Right atrium auricular region (tissue), 2 donors: ENCODE data around the gene PICK1. TPM values are rescaled to one million over a fixed set of nuclear protein-coding genes. Genes with fewer than 3 reads are reported as not detected.

Experiments used
- DNase-seq: peaks from one replicate; pipeline ENCODE4 v3.0.0-alpha.2; 2019; ENCODE audit warnings: low spot score
- H3K27ac ChIP-seq, 2 donors: fragments of 200-600 bp; sonication (generic); 1 replicate in 1 of 2; 2 replicates in 1 of 2; pipeline ENCODE4 v1.5.1; 2016 to 2019
- H3K27me3 ChIP-seq, 2 donors: fragments of 200-600 bp; sonication (generic); one replicate each; pipeline versions ENCODE4 v1.5.1 to v1.6.0; 2017 to 2019
- H3K36me3 ChIP-seq: fragments of 200-600 bp; sonication (generic); one replicate; pipeline ENCODE4 v1.5.1; 2016
- H3K4me1 ChIP-seq, 2 donors: fragments of 200-600 bp; sonication (generic); one replicate each; pipeline versions ENCODE4 v1.5.1 to v1.6.0; 2017 to 2019
- H3K4me3 ChIP-seq, 2 donors: fragments of 200-600 bp; sonication (generic); 1 replicate in 1 of 2; 2 replicates in 1 of 2; pipeline ENCODE4 v1.5.1; 2017 to 2019; ENCODE audit warnings: mild to moderate bottlenecking in 1 of 2, moderate library complexity in 1 of 2
- H3K9me3 ChIP-seq, 2 donors: fragments of 200-600 bp; sonication (generic); one replicate each; pipeline ENCODE4 v1.5.1; 2019
- total RNA-seq, 2 donors: library from RNA; depleted of rRNA; stranded (reverse); fragments of >200 nt; gene quantifications; one replicate each; pipeline ENCODE4 v1.1.0, GENCODE V29; 2016
- TF ChIP-seq, protein P1 (sequence below), 2 donors: fragments of 200-600 bp; sonication (generic); IDR thresholded peaks; one replicate each; pipeline ENCODE4 v1.5.1; 2019; ENCODE audit warnings: antibody characterized with exemption in 2 of 2

The PICK1 gene
- total RNA-seq, 2 donors from 2014 or later: 33.1 to 36.0 TPM

DNA sequence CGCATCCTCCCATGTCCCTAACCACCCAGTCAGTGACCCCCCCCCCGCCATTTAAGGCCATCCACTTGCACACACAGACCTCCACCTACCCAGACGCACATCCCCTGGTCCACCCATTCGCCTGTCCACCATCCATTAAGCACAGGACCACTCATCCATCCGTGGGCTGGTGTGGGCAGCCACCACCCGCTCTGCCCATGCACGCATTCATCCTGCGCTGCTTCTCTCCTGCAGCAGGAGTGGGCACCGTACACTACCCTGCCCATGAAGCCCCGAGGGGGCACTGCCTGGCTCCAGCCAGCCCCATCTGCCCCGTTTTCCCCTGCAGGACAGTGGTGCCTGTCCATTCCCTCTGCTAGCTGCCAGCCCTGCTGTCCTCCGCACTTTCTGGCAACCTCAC lies 30.7 kb downstream of the PICK1 start:
- Histone ChIP-seq H3K27me3 (no peaks in the 10 kb centered on the region), H3K36me3 (no peaks in the 10 kb centered on the region), H3K27ac (no peak overlapping the region), H3K4me1 (peaks cover 0 to 16% of the 10 kb centered on the region in 2 donors), H3K9me3 (no peaks in the 10 kb centered on the region), H3K4me3 (no peak overlapping the region)
- TF ChIP-seq, protein P1, sequence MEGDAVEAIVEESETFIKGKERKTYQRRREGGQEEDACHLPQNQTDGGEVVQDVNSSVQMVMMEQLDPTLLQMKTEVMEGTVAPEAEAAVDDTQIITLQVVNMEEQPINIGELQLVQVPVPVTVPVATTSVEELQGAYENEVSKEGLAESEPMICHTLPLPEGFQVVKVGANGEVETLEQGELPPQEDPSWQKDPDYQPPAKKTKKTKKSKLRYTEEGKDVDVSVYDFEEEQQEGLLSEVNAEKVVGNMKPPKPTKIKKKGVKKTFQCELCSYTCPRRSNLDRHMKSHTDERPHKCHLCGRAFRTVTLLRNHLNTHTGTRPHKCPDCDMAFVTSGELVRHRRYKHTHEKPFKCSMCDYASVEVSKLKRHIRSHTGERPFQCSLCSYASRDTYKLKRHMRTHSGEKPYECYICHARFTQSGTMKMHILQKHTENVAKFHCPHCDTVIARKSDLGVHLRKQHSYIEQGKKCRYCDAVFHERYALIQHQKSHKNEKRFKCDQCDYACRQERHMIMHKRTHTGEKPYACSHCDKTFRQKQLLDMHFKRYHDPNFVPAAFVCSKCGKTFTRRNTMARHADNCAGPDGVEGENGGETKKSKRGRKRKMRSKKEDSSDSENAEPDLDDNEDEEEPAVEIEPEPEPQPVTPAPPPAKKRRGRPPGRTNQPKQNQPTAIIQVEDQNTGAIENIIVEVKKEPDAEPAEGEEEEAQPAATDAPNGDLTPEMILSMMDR (IDR thresholded peaks at IDR 0.05): no peak
- no peak for DNase-seq

DNA sequence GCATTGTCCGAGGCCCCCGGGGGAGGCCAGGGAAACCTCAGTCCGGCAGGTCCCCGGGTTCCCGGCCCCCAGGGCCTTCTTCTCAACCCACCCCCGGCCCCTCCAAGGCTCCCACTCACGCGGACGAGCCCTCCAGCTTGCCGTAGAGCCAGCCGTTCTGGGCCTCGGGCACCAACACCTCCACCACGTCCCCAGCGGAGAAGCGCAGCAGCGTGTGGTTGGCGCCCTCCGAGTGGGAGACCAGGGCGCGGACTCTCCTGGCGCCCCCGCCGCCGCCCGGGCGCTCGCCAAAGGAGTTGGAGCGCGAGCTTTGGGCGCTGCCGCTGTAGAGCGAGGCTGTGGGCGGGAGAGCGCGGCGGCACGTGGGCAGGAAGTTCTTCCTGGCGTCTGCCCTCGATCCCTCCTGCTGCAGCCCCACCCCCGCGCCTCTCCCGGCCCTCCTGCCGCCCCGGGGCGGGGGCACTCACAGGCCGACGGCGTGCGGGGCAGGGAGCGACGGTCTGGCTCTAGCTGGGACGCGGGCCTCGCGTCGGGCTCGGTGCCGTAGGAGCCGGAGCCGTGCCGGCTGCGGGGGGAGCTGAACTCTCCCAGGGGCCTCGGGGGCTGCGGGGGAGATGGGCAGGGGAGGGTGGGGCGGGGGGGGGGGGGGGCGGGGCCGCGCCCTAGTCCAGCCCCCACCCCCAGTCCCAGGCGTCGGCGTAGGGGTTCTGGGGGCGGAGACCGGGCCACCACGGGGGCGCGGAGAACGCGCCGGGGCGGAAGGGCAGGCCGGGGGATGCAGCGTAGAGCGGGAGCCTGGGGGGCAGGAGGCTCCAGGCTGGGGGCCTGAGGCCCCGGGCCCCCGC lies 31.6 kb downstream of the PICK1 start:
- Histone ChIP-seq H3K36me3 (no peaks in the 10 kb centered on the region), H3K4me1 (peaks cover 0 to 16% of the 10 kb centered on the region in 2 donors), H3K4me3 (peak overlapping the region in 1 of 2 donors; percentile 46), H3K9me3 (no peaks in the 10 kb centered on the region), H3K27me3 (no peaks in the 10 kb centered on the region), H3K27ac (no peak overlapping the region)
- TF ChIP-seq, protein P1 (IDR thresholded peaks at IDR 0.05): no peak
- no peak for DNase-seq

DNA sequence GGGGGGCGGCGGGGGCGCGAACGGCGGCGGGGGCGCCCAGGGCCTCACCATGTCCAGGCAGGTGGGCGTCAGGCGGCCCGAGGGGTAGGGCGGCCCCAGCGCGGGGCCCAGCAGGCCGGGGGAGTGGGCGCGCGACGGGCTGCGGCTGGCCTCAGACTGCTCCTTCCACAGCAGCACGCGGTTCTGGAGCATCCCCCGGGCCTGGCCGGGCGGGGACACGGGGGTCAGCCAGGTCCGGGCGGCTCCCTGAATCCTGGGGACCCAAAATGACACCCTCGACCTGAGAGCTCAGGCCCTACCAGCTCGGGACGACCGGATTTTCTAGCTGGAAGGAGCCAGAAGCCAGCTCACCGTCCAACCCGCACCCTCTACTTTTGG lies 32.3 kb downstream of the PICK1 start:
- no peaks in the 10 kb centered on the region for H3K27me3 ChIP-seq
- H3K4me3 ChIP-seq: peak overlapping the region in 1 of 2 donors; percentile 46
- TF ChIP-seq, protein P1 (IDR thresholded peaks at IDR 0.05): no peak
- peaks cover 0 to 16% of the 10 kb centered on the region in 2 donors for H3K4me1 ChIP-seq
- H3K9me3 ChIP-seq: no peaks in the 10 kb centered on the region
- no peak for DNase-seq
- H3K36me3 ChIP-seq: no peaks in the 10 kb centered on the region
- H3K27ac ChIP-seq: no peak overlapping the region

DNA sequence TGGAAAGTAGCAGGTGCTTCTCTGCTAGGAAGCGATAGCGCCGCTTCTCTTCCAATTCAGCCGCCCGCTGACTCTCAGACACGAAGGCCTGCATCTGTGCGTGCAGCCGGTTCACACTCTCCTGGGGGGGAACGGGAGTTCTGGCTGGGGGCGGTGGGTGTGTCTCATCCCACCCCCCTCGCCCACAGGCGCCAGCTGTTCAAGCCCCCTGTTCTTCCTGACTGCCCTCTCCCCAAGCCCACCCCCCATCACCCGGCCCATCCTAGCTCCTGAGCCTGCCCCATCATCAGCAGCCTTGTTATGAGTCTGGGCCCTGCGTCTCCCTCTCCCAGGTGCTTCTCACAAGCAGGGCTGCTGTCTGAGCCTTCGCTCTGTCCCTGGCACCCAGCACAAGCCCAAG lies 39.9 kb downstream of the PICK1 start:
- Histone ChIP-seq H3K36me3 (no peaks in the 10 kb centered on the region), H3K4me1 (peaks cover 0 to 14% of the 10 kb centered on the region in 2 donors), H3K9me3 (no peaks in the 10 kb centered on the region), H3K27me3 (no peaks in the 10 kb centered on the region), H3K27ac (no peak overlapping the region), H3K4me3 (no peak overlapping the region)
- DNase-seq: no peak
- TF ChIP-seq, protein P1 (IDR thresholded peaks at IDR 0.05): no peak

DNA sequence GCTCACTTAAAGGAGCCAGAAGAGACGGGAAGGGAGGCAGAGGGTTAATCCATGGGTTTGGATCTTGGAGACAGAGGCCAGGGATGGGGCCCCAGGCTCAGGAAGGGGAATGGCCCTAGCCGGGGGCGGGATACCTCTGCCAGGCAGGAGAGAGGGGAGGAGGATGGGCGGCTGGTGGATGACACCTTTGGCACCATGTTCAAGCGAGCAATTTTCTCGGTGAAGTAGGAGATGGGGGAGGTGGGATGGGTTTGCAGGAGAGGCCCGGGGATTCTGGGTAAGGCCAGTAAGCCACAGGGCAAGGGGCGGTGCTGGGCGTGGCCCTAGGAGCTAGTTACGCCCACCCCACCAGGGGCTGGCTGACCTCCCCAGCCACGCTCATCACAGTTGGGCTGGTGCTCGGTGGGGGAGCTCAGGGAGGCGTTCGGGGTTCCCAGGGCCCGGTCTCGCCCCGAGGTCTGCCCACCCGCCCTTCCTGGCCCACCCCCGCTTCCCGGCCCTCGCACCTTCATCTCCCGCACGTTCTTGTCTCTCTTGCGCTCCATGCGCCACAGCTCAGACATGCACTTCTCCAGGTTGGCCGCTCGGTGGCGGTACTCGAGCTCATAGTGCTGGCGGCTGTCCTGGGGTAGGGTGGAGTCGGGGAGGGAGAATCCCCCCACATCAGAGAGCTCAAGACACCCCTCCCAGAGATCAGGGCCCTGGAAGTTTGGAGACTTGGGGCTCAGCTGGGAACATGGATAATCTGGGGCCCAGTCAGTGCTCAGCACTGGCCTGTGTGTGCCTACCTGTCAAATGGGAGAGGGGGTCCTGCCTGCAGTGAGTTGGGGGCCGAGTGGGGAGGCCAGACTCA lies 40.6 kb downstream of the PICK1 start:
- Histone ChIP-seq H3K27ac (no peak overlapping the region), H3K4me1 (peaks cover 0 to 14% of the 10 kb centered on the region in 2 donors), H3K4me3 (no peak overlapping the region), H3K9me3 (no peaks in the 10 kb centered on the region), H3K27me3 (no peaks in the 10 kb centered on the region), H3K36me3 (no peaks in the 10 kb centered on the region)
- TF ChIP-seq, protein P1 (IDR thresholded peaks at IDR 0.05): peak in 1 of 2 donors; percentile 45
- DNase-seq: no peak
